ENCODE data around the gene PHLDA2. TPM values are rescaled to one million over a fixed set of nuclear protein-coding genes. Genes with fewer than 3 reads are reported as not detected.
A peak's percentile ranks its signal among the peaks of the same experiment; 100 is the strongest.

Gene PHLDA2
- total RNA-seq, 1 donor from 2014 or later = 7.2 TPM

DNA sequence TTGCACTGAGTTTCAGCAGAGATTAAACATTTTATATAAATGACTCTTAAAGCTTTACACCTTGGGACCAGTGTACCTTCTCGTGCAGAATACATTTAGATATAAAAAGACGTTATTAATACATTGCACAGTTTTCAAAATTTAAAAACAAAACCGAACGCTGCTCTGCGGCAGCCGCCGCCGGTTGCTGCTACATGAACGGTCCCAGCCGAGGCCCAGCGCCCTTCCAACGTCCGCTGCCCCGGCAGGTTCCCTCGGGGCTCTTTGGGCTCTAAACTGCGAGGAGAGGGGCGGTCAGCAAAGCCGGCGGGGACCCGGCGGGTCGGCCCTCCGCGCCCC lies 45.6 kb downstream of the PHLDA2 start:
- Histone ChIP-seq H3K27ac (peak overlapping the region; percentile 86), H3K9me3 (no peaks in the 10 kb centered on the region), H3K4me1 (peaks cover 31% of the 10 kb centered on the region), H3K27me3 (ENCODE audit: low read depth) (no peaks in the 10 kb centered on the region), H3K36me3 (no peaks in the 10 kb centered on the region), H3K4me3 (peak overlapping the region; percentile 76)
- ATAC-seq = no peak
- no peak for DNase-seq
- TF ChIP-seq, protein P1, sequence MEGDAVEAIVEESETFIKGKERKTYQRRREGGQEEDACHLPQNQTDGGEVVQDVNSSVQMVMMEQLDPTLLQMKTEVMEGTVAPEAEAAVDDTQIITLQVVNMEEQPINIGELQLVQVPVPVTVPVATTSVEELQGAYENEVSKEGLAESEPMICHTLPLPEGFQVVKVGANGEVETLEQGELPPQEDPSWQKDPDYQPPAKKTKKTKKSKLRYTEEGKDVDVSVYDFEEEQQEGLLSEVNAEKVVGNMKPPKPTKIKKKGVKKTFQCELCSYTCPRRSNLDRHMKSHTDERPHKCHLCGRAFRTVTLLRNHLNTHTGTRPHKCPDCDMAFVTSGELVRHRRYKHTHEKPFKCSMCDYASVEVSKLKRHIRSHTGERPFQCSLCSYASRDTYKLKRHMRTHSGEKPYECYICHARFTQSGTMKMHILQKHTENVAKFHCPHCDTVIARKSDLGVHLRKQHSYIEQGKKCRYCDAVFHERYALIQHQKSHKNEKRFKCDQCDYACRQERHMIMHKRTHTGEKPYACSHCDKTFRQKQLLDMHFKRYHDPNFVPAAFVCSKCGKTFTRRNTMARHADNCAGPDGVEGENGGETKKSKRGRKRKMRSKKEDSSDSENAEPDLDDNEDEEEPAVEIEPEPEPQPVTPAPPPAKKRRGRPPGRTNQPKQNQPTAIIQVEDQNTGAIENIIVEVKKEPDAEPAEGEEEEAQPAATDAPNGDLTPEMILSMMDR (IDR thresholded peaks at IDR 0.05) = no peak
- intact Hi-C loops (cut with DNase I) = no loop called here

DNA sequence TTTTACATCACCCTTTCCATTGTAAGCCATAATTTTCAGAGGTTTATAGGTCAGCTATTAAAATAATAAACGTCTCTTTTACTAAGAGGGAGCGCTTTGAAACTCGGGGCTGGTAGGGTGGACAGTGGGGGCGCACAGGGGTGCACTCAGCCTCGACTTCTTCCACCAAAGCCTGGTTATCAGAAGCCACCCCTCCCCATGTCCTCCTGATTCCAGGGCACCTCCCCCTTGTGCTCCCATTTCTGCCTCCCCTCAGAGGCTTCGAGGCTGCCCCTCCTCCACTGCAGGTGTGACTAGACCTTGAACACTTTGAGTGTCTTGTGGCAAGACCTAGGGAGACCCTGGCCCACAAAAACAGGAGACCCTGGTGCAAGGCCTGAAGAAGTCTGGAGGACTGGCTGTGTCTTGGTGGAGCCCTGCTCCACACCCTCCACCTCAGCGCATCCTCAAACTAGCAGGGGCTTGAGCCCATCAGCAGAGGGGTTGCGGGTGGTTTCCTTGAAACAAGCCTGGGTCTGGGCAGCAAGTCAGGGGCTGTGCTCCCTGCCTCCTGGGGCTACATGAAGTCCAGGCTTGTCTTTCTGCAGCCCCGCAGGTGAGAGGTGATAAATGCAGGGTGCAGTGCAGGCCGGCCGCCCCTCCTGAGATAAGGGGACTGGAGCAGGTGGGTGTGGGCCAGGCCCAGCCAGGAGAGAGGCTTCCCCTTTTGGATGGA lies 46.7 kb downstream of the PHLDA2 start:
- no peaks in the 10 kb centered on the region for H3K36me3 ChIP-seq
- H3K4me1 ChIP-seq = peaks cover 23% of the 10 kb centered on the region
- H3K27ac ChIP-seq = no peak overlapping the region
- H3K4me3 ChIP-seq = peak overlapping the region; percentile 76
- ATAC-seq (no peak), DNase-seq (no peak)
- no peaks in the 10 kb centered on the region for H3K27me3 ChIP-seq (ENCODE audit: low read depth)
- intact Hi-C loops (cut with DNase I) = no loop called here
- no peaks in the 10 kb centered on the region for H3K9me3 ChIP-seq
- TF ChIP-seq, protein P1 (IDR thresholded peaks at IDR 0.05) = no peak

DNA sequence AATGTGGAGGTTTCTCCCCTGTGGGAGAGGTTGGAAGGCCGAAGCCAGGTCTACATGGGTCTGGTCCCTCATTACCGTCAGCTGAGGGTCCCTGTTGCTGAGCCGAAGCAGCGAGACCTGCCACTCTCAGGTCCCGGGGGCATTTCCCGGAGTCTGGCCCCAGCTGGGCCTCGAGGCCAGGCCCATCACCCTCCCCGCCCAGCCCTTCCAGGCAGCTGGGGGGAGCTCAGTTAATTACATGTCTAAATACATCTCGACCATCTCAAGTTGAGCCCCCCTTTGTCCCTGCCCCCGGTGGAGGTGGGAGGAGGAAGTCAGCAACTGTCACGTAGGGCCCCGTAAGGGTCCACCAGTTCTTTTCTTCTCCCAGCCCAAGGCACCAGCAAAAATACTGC lies 47.2 kb downstream of the PHLDA2 start:
- H3K9me3 ChIP-seq = no peaks in the 10 kb centered on the region
- H3K27me3 ChIP-seq (ENCODE audit: low read depth) = no peaks in the 10 kb centered on the region
- intact Hi-C loops (cut with DNase I) = no loop called here
- H3K27ac ChIP-seq = no peak overlapping the region
- peaks cover 21% of the 10 kb centered on the region for H3K4me1 ChIP-seq
- no peaks in the 10 kb centered on the region for H3K36me3 ChIP-seq
- TF ChIP-seq, protein P1 (IDR thresholded peaks at IDR 0.05) = no peak
- no peak for DNase-seq
- no peak overlapping the region for H3K4me3 ChIP-seq
- ATAC-seq = no peak

DNA sequence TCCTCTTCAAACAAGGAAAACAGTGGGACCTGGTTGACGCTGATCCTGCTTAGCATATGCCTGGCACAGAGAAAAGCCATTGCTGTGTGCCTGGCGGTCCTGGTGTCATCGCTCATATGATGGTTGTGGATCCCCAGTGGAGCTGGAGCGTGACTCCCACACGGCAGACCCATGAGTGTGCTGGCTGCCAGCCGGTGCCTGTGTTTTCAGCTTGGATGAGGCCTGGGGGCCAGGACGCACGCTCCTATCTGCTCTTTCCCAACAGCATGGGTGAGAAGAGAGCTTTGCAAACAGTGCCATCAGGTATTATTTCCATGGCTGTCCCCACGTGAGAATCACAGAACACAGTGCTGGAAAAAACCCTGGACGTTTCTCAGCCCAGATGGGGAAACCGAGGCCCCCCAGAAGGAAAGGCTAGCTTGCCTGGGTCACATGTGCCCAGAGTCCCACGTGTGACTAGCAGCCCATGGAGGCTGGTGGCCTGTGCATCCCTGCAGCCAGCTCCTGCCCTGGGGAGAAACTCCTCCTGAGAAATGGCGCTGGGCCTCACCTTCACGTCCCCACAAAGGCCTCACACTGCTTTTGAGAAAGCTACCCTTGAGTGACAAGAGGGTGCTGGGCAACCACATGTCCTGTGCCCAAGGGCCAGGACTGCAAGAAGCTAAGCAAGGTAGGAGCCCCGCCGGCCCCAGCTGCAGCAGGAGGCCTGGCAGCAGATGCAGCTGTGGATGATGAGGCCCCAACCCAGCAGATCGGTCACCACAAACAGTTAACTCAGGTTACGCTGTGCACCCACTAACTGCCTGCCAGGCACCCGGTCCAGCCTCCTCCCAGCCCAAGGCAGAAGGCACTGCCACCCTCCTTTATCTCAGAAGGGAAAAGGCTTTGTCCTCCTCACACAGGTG lies 47.9 kb downstream of the PHLDA2 start:
- ATAC-seq (no peak), DNase-seq (no peak)
- H3K27ac ChIP-seq = no peak overlapping the region
- TF ChIP-seq, protein P1 (IDR thresholded peaks at IDR 0.05) = no peak
- H3K36me3 ChIP-seq = no peaks in the 10 kb centered on the region
- H3K4me3 ChIP-seq = no peak overlapping the region
- H3K9me3 ChIP-seq = no peaks in the 10 kb centered on the region
- no peaks in the 10 kb centered on the region for H3K27me3 ChIP-seq (ENCODE audit: low read depth)
- intact Hi-C loops (cut with DNase I) = no loop called here
- peaks cover 18% of the 10 kb centered on the region for H3K4me1 ChIP-seq

DNA sequence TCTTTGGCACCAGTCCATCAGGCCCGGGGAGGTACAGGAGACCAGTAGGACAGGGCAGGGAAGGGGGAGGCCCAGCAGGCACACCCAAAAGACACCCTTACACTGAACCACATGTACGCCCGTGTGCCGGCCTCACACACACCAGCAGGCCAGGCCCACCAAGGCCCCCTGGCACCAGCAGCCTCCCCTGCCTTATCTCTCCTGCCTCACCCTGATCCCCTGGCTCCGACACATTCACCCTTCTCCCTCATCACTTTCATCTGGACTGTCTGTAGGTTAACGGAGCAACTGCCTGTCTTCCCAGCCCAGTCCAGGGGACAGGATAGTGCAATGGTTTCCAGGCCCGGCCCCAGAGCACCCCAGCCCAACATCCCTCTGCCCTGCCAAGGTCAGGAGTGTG lies 48.6 kb downstream of the PHLDA2 start:
- intact Hi-C loops (cut with DNase I) = no loop called here
- DNase-seq = no peak
- no peaks in the 10 kb centered on the region for H3K9me3 ChIP-seq

More for the DNA sequence above, 48.6 kb downstream of the PHLDA2 start:
- TF ChIP-seq, protein P1 (IDR thresholded peaks at IDR 0.05) = no peak
- no peaks in the 10 kb centered on the region for H3K27me3 ChIP-seq (ENCODE audit: low read depth)
- H3K36me3 ChIP-seq = no peaks in the 10 kb centered on the region
- no peak for ATAC-seq
- H3K27ac ChIP-seq = no peak overlapping the region
- peaks cover 16% of the 10 kb centered on the region for H3K4me1 ChIP-seq
- no peak overlapping the region for H3K4me3 ChIP-seq

Data from lower lobe of right lung (tissue), 2 donors.